B cell (primary cell): ENCODE measurements around the gene TGFBR3.

Experiments used
- EZH2 ChIP-seq: IDR thresholded peaks from 2 replicates; pipeline ENCODE4 v1.6.1; 2012; ENCODE audit warnings: borderline replicate concordance, low read depth, mild to moderate bottlenecking, moderate library complexity, low read length; ENCODE audit not compliant: insufficient read depth, poor library complexity, severe bottlenecking
- TF ChIP-seq, protein P1 (sequence below): fragments of 200-600 bp; IDR thresholded peaks from one replicate; pipeline ENCODE4 v1.8.0; 2022; ENCODE audit warnings: antibody characterized with exemption, mild to moderate bottlenecking

DNA sequence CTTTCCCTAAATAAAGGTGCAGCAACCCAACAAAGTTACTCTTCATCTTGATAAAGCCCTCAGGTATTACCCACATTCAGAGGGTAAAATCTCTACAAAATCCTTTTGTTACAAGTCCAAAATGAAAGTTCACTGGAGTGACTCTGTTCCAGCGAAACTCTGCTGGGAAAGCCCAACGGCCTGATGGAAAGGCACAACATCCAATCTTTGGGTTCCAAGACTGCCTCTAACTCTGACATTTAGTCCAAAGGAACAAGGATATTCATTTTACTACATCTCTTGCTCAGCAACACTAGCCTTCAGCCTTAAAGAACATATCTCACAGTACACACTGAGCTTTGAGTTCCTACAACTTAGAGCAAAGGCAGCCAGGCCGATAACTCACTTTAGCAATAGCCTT, 42.1 kb downstream of the TGFBR3 start:
- TF ChIP-seq, protein P1, sequence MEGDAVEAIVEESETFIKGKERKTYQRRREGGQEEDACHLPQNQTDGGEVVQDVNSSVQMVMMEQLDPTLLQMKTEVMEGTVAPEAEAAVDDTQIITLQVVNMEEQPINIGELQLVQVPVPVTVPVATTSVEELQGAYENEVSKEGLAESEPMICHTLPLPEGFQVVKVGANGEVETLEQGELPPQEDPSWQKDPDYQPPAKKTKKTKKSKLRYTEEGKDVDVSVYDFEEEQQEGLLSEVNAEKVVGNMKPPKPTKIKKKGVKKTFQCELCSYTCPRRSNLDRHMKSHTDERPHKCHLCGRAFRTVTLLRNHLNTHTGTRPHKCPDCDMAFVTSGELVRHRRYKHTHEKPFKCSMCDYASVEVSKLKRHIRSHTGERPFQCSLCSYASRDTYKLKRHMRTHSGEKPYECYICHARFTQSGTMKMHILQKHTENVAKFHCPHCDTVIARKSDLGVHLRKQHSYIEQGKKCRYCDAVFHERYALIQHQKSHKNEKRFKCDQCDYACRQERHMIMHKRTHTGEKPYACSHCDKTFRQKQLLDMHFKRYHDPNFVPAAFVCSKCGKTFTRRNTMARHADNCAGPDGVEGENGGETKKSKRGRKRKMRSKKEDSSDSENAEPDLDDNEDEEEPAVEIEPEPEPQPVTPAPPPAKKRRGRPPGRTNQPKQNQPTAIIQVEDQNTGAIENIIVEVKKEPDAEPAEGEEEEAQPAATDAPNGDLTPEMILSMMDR = no peak
- TF ChIP-seq EZH2 = no peak
